ENCODE results near the gene ANKRD55.

The ANKRD55 gene

DNA sequence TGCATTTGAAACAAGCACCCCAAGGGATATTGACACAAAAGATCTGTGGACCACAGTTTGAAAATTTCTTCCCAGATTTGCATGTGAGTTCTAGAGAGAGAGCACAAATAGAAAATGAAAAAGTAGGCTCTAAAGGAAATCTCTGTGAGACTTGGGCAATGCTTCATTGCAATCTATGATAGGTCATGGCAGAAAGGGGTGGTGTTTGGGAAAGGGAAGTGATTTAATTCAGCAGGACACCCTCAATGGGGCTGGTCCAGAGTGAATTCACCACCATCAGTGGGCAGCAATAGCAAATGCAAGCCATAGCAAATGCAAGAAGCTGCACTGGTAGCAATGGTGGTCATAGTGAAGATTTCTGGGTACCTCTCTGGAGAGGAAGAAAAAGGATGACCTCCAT lies 58.1 kb downstream of the ANKRD55 start:
- H3K4me3 ChIP-seq (ENCODE audit: low read depth, low read length) = no peak overlapping the region
- TF ChIP-seq CTCF (IDR thresholded peaks at IDR 0.05; ENCODE audit: borderline replicate concordance, insufficient read depth, low read depth, low read length) = no peak

DNA sequence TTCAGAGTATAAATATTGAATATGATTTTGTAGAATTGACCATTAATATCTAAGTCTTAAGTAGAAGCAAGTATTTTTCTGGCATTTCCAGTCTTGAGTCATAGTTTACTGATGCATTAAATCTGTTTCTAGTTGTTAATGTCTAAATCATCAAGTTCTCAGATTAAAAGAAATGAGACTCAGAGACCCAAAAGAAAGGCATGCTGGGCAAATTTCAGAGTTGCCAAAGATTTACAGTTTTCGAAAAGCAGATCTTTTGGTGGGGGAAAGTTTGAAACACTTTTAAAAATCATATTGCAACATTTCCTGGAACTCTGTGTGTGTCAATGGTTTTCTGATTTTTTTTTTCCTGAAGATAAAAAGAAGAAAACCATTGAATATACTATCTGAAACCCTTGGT lies 60.9 kb downstream of the ANKRD55 start:
- TF ChIP-seq CTCF (IDR thresholded peaks at IDR 0.05; ENCODE audit: borderline replicate concordance, insufficient read depth, low read depth, low read length) = no peak
- H3K4me3 ChIP-seq (ENCODE audit: low read depth, low read length) = no peak overlapping the region

DNA sequence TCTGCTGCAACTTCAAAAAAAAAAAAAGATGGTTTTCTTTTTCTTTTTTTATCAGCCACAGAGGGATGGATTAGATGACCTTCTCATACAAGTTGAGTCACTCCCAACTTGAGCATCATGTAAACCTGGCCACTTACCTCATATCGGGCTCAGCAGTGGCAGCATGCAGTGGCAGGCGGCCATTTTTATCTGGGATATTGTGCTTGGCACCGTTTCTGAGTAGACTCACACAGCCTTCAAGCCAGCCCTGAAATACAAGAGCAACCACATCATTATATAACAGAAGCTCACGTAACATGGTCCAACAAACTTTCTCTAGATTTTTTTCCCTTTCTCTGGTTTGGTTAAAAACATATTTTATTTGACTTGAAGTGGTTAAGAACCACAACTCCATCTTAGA lies 62.6 kb downstream of the ANKRD55 start:
- TF ChIP-seq CTCF (IDR thresholded peaks at IDR 0.05; ENCODE audit: borderline replicate concordance, insufficient read depth, low read depth, low read length) = no peak
- no peak overlapping the region for H3K4me3 ChIP-seq (ENCODE audit: low read depth, low read length)

DNA sequence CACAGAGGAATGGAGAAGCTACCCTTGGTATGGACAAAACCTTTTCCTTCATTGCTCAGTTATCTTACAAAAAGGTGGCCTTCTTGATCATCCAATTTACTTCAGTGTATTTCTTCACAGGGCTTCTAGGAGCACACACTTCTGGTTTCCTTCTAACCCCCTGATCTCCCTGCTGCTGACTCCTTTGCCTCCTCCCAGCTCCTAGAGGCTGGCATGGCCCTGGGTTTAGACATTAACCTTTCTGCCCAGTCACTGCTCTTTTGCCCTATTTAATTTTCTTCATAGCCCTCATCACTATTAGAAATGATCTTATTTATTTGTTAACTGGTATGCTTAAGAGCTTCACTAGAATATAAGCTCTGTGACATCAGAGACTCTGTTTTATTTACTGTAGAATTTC lies 63.2 kb downstream of the ANKRD55 start:
- no peak for TF ChIP-seq CTCF (IDR thresholded peaks at IDR 0.05; ENCODE audit: borderline replicate concordance, insufficient read depth, low read depth, low read length)
- no peak overlapping the region for H3K4me3 ChIP-seq (ENCODE audit: low read depth, low read length)

DNA sequence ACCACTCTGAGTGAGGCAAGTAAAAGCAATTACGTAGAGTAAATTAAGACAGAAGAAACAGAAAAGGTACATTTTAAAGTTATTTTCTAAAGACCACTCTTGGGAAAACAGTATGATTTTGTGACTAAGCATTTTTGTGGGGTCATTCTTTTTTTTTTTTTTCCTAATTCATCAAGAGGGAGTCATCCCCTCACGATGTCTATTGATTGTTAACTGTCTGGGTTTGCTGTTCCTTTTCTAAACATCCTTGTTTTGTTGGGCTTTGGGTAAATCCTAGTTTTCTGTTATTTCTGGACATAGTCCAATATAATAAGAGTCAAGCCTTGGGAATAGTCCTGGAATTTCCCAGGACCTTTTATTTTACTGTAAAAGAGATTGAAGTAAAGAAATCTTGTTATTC lies 63.8 kb downstream of the ANKRD55 start:
- H3K4me3 ChIP-seq (ENCODE audit: low read depth, low read length) = no peak overlapping the region
- no peak for TF ChIP-seq CTCF (IDR thresholded peaks at IDR 0.05; ENCODE audit: borderline replicate concordance, insufficient read depth, low read depth, low read length)

DNA sequence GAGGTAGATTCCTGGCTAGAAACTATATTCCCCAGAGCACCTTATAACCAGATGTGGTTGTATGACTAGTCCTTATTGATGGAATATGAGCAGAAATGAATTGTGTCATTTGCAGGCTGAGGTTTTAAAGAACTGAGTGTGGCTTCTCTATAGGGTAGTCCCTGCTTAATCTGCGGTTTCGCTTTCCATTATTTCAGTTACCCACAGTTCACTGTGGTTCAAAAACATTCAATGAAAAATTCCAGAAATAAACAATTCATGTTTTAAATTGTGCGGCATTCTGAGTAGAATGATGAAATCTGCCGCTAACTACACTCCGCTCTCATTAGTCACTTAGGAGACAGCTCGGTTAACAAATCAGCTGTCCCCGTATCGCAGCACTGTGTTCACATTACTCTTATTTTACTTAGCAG lies 65.1 kb downstream of the ANKRD55 start:
- no peak overlapping the region for H3K4me3 ChIP-seq (ENCODE audit: low read depth, low read length)
- no peak for TF ChIP-seq CTCF (IDR thresholded peaks at IDR 0.05; ENCODE audit: borderline replicate concordance, insufficient read depth, low read depth, low read length)

DNA sequence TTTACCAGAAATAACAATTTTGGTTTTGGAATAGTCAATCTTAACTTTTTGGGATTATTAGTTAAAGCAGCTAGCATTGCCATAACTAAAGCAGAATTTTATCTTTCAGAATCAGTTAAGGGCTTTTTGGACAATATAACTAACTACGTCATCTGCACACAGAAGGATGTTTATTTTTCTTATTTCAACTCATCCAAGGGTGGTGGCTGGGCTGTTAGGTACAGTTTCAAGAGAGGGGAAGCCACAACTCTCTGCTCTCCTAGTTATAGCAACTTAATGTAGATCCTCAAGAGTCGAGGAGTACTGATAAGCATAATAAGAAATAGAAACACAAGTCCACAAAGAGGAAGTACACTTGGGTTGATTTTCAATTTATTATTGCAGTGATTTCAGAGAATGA lies 65.6 kb downstream of the ANKRD55 start:
- no peak overlapping the region for H3K4me3 ChIP-seq (ENCODE audit: low read depth, low read length)

More for the DNA sequence above, 65.6 kb downstream of the ANKRD55 start:
- no peak for TF ChIP-seq CTCF (IDR thresholded peaks at IDR 0.05; ENCODE audit: borderline replicate concordance, insufficient read depth, low read depth, low read length)

Measured in GM12875 (cell line).